ENCODE results near the gene GPT2.

DNA sequence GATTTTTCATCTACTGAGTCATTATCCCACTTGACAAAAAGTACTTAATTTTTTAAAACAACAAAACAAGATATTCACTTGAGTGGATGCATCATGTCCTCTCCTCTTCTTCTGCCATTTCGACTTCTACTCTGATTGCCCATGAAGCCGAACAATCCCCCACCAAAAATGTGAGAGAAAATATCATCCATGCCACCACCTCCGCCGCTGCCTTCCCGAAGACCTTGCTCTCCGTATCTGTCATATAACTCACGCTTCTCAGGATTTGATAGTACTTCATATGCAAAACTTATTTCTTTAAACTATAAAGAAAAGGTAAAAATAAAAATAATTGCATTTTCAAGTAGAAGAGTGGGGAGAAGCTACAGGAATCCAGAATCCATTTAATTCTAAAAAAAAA, 87.1 kb downstream of the GPT2 start:
- TF ChIP-seq, protein P1, sequence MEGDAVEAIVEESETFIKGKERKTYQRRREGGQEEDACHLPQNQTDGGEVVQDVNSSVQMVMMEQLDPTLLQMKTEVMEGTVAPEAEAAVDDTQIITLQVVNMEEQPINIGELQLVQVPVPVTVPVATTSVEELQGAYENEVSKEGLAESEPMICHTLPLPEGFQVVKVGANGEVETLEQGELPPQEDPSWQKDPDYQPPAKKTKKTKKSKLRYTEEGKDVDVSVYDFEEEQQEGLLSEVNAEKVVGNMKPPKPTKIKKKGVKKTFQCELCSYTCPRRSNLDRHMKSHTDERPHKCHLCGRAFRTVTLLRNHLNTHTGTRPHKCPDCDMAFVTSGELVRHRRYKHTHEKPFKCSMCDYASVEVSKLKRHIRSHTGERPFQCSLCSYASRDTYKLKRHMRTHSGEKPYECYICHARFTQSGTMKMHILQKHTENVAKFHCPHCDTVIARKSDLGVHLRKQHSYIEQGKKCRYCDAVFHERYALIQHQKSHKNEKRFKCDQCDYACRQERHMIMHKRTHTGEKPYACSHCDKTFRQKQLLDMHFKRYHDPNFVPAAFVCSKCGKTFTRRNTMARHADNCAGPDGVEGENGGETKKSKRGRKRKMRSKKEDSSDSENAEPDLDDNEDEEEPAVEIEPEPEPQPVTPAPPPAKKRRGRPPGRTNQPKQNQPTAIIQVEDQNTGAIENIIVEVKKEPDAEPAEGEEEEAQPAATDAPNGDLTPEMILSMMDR (IDR thresholded peaks at IDR 0.05): no peak
- TF ChIP-seq POLR2A (IDR thresholded peaks at IDR 0.05) (no peak), EP300 (IDR thresholded peaks at IDR 0.05) (no peak)

Data from tibial nerve (tissue), 4 donors.